Fibroblast of the aortic adventitia (primary cell): Measurements from ENCODE around the gene NEK5. TPM values are rescaled to one million over a fixed set of nuclear protein-coding genes. Genes with fewer than 3 reads are reported as not detected.

Experiments used
- DNase-seq: peaks from one replicate; pipeline ENCODE4 v3.0.0-alpha.2; 2010; ENCODE audit warnings: low read depth
- H3K4me3 ChIP-seq: 2 replicates; pipeline ENCODE4 v1.5.1; 2011; ENCODE audit warnings: low read depth, mild to moderate bottlenecking, control low read depth, low read length, moderate library complexity
- total RNA-seq: library from RNA; depleted of rRNA; stranded (reverse); fragments of >200 nt; gene quantifications from 2 replicates; pipeline ENCODE4 v1.2.3, GENCODE V29; 2012; ENCODE audit warnings: low replicate concordance
- TF ChIP-seq, protein P1 (sequence below): IDR thresholded peaks from 2 replicates; pipeline ENCODE4 v1.5.1; 2011; ENCODE audit warnings: mild to moderate bottlenecking, low read length, control low read depth, inconsistent platforms; ENCODE audit not compliant: insufficient read depth

Gene NEK5
- total RNA-seq, 1 donor: 0.45 TPM

GRCh38 chr13:52130641-52131040, 1.8 kb upstream of the NEK5 start:
- TF ChIP-seq, protein P1, sequence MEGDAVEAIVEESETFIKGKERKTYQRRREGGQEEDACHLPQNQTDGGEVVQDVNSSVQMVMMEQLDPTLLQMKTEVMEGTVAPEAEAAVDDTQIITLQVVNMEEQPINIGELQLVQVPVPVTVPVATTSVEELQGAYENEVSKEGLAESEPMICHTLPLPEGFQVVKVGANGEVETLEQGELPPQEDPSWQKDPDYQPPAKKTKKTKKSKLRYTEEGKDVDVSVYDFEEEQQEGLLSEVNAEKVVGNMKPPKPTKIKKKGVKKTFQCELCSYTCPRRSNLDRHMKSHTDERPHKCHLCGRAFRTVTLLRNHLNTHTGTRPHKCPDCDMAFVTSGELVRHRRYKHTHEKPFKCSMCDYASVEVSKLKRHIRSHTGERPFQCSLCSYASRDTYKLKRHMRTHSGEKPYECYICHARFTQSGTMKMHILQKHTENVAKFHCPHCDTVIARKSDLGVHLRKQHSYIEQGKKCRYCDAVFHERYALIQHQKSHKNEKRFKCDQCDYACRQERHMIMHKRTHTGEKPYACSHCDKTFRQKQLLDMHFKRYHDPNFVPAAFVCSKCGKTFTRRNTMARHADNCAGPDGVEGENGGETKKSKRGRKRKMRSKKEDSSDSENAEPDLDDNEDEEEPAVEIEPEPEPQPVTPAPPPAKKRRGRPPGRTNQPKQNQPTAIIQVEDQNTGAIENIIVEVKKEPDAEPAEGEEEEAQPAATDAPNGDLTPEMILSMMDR: no peak
- no peak overlapping the region for H3K4me3 ChIP-seq

GRCh38 chr13:52127783-52128702, 830 bp downstream of the NEK5 start:
- TF ChIP-seq, protein P1: peak; percentile 83

More at GRCh38 chr13:52130641-52131040, 1.8 kb upstream of the NEK5 start:
- DNase-seq: no peak

DNA sequence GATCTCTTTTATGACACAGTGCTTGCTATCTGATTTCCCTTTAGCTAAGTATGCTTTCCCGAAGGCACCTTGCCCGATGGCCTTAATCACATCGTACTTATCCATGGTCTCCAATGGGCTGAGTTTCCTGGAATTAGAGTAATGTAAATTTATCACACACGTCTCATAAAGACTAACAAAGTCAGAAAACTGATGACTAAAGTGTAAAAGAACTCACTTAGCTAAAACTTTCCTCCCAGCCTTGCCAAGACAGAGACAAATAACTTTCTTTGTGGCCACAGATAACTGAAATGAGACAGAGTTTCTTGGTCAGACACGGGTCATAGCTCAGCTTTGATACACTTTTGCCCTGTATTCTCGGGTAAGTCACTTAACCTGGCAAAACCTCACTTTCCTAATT, 1.5 kb downstream of the NEK5 start:
- peak overlapping the region; percentile 23 for H3K4me3 ChIP-seq
- TF ChIP-seq, protein P1: no peak
- DNase-seq: peak; percentile 82

More at GRCh38 chr13:52127783-52128702, 830 bp downstream of the NEK5 start:
- peak; percentile 78 for DNase-seq
- peak overlapping the region; percentile 72 for H3K4me3 ChIP-seq

GRCh38 chr13:52125547-52125946, 3.3 kb downstream of the NEK5 start:
- TF ChIP-seq, protein P1: no peak
- DNase-seq: no peak
- no peak overlapping the region for H3K4me3 ChIP-seq

DNA sequence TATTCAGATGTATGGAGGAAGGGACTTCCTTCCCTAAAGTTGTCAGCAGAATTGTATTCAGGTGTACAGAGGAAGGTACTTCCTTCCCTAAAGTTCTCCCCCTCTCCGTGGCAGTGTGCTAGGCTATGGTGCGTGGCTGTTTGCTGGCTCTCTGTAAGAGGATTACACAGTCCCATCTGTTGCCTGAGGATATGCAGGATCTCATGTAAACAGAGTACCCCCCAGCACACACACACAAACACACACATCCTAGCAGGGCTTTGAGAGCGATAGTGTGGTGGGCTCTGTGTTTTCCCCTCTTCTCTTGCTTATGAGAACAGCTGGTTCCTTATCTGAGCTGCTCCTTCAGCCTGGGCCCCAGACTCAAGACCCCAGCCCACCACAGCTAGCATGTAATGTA, 10.3 kb downstream of the NEK5 start:
- H3K4me3 ChIP-seq: no peak overlapping the region
- TF ChIP-seq, protein P1: no peak
- no peak for DNase-seq

DNA sequence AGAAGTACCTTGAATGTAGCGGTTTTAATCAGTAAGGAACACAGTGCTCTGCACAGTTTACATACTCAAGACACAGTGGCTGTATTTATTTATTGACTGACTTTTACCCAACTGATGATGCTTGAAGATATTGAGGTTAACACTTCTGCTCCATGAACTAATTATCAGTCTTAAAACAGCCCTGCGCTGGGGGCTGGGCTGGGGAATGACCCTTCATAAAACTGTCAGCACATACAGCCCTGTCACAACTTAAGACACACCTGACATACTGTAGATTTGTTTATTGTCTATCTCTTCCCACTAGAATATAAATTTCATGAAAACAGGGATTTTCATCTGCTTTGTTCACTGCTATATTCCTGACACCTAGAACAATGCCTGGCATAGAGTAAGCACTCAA, 10.8 kb downstream of the NEK5 start:
- DNase-seq: no peak
- H3K4me3 ChIP-seq: no peak overlapping the region
- TF ChIP-seq, protein P1: no peak
